HepG2 (cell line): ENCODE data around the gene PTMA.

Experiments used
- ARID2 ChIP-seq: sonication (generic); formaldehyde crosslinking; IDR thresholded peaks from 2 replicates; pipeline ENCODE4 v1.8.1; 2022; ENCODE audit warnings: mild to moderate bottlenecking, missing genetic modification reagents, borderline replicate concordance
- CREB1 ChIP-seq, 2 experiments: fragments of 450-650 bp in 1 of 2; IDR thresholded peaks; 2 replicates each; pipeline ENCODE4 v1.6.1; 2016 to 2017; ENCODE audit warnings: control low read depth in 1 of 2, mild to moderate bottlenecking in 1 of 2, missing compliant biosample characterization in 1 of 2, missing genetic modification characterization in 1 of 2
- FOXA1 ChIP-seq, 2 experiments: fragments of 450-650 bp in 1 of 2; sonication (generic) in 1 of 2; formaldehyde crosslinking in 1 of 2; IDR thresholded peaks; 2 replicates each; pipeline versions ENCODE4 v1.4.0 to v1.6.1; 2016 to 2020; ENCODE audit warnings: missing genetic modification reagents in 1 of 2
- NRL ChIP-seq: sonication (generic); formaldehyde crosslinking; IDR thresholded peaks from 2 replicates; pipeline ENCODE4 v1.5.0; 2020; ENCODE audit warnings: missing genetic modification reagents, mild to moderate bottlenecking, moderate library complexity, borderline replicate concordance
- SIN3B ChIP-seq: fragments of 150-350 bp; IDR thresholded peaks from 2 replicates; pipeline ENCODE4 v1.6.1; 2014; ENCODE audit warnings: low read length
- SP4 ChIP-seq: sonication (generic); formaldehyde crosslinking; IDR thresholded peaks from 2 replicates; pipeline ENCODE4 v1.8.1; 2023; ENCODE audit warnings: mild to moderate bottlenecking, missing genetic modification reagents
- THAP8 ChIP-seq: sonication (generic); formaldehyde crosslinking; IDR thresholded peaks from 2 replicates; pipeline ENCODE4 v1.5.1; 2020; ENCODE audit warnings: missing genetic modification reagents, mild to moderate bottlenecking, borderline replicate concordance
- ZNF234 ChIP-seq: sonication (generic); formaldehyde crosslinking; conservative IDR thresholded peaks from 2 replicates; pipeline ENCODE4 v1.5.1; 2020; ENCODE audit warnings: mild to moderate bottlenecking, missing genetic modification reagents
- ZNF256 ChIP-seq: sonication (generic); formaldehyde crosslinking; conservative IDR thresholded peaks from 2 replicates; pipeline ENCODE4 v1.4.0; 2020; ENCODE audit warnings: missing genetic modification reagents
- ZNF749 ChIP-seq: sonication (generic); formaldehyde crosslinking; IDR thresholded peaks from 2 replicates; pipeline ENCODE4 v1.8.0; 2022; ENCODE audit warnings: mild to moderate bottlenecking, missing genetic modification reagents, moderate library complexity, borderline replicate concordance
- TF ChIP-seq, protein P1 (sequence below), 2 experiments: fragments of 450-650 bp in 1 of 2; sonication (generic) in 1 of 2; formaldehyde crosslinking in 1 of 2; IDR thresholded peaks; 2 replicates each; pipeline versions ENCODE4 v1.6.1 to v1.8.0; 2016 to 2022; ENCODE audit warnings: antibody characterized with exemption in 1 of 2, mild to moderate bottlenecking in 1 of 2, missing genetic modification reagents in 1 of 2
- TF ChIP-seq, protein P2 (sequence below): sonication (generic); formaldehyde crosslinking; conservative IDR thresholded peaks from 2 replicates; pipeline ENCODE4 v1.4.0; 2020; ENCODE audit warnings: missing genetic modification reagents
- TF ChIP-seq, protein P3 (sequence below): sonication (generic); formaldehyde crosslinking; IDR thresholded peaks from 2 replicates; pipeline ENCODE4 v1.5.0; 2020; ENCODE audit warnings: mild to moderate bottlenecking, missing genetic modification reagents, moderate library complexity

DNA sequence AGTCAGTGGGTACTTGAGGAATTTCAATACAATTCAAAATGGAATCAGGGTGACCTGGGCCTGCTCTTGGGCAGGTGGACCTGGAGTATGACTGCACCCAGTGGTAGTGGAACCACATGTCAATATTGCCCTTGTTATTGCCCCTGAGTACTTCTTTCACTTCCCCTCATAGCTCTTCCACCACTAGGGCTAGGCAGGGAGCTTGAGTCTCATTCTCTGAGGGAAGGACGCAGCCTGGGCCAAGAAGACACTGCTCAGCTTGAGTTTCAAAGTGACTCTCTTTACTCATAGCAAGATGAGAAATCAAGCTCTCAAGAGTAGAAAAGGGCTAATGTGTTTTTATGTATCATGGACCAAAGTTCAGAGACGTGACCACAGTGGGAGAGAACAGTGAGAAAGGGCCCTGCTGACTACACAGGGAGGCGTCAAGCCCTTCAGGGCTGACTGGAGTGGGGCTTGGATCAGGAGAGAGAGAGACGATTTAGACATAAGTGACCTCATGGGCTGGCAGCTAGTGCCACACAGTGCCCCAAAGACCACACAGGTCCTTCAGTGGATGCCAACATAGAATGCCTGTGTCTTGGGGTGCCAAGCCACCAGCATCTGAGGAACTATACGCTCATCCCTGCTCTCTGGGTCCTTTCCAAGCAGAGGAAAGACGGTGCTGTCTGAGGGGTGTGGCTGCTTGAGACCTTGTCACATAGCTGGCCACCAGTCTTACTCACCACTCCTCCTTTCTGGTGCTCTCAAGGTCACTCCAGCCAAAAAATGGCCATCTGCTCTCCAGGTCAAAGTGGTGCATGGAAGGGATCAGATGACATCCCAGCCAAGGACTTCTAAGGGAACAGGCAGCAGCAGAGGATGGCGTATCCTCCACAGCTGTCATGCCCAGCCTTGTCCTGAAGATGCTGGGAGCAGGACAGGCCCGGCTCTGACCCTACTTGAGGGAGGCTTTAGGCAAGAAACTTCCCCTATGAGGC lies 13.0 kb downstream of the PTMA start:
- TF ChIP-seq ARID2 (CRISPR knock-in tag) (no peak), ZNF256 (no peak), SIN3B (no peak), ZNF234 (no peak), THAP8 (no peak), NRL (no peak), FOXA1 (IDR thresholded peaks at IDR 0.05) (no peak), FOXA1 (CRISPR knock-in tag; IDR thresholded peaks at IDR 0.05) (peak; percentile 61), CREB1 (IDR thresholded peaks at IDR 0.05) (no peak), CREB1 (CRISPR knock-in tag; IDR thresholded peaks at IDR 0.05) (no peak), ZNF749 (CRISPR knock-in tag) (no peak), SP4 (no peak)
- TF ChIP-seq, protein P1, sequence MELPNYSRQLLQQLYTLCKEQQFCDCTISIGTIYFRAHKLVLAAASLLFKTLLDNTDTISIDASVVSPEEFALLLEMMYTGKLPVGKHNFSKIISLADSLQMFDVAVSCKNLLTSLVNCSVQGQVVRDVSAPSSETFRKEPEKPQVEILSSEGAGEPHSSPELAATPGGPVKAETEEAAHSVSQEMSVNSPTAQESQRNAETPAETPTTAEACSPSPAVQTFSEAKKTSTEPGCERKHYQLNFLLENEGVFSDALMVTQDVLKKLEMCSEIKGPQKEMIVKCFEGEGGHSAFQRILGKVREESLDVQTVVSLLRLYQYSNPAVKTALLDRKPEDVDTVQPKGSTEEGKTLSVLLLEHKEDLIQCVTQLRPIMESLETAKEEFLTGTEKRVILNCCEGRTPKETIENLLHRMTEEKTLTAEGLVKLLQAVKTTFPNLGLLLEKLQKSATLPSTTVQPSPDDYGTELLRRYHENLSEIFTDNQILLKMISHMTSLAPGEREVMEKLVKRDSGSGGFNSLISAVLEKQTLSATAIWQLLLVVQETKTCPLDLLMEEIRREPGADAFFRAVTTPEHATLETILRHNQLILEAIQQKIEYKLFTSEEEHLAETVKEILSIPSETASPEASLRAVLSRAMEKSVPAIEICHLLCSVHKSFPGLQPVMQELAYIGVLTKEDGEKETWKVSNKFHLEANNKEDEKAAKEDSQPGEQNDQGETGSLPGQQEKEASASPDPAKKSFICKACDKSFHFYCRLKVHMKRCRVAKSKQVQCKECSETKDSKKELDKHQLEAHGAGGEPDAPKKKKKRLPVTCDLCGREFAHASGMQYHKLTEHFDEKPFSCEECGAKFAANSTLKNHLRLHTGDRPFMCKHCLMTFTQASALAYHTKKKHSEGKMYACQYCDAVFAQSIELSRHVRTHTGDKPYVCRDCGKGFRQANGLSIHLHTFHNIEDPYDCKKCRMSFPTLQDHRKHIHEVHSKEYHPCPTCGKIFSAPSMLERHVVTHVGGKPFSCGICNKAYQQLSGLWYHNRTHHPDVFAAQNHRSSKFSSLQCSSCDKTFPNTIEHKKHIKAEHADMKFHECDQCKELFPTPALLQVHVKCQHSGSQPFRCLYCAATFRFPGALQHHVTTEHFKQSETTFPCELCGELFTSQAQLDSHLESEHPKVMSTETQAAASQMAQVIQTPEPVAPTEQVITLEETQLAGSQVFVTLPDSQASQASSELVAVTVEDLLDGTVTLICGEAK (IDR thresholded peaks at IDR 0.05): no peak
- TF ChIP-seq, protein P1 (CRISPR knock-in tag; IDR thresholded peaks at IDR 0.05): no peak
- TF ChIP-seq, protein P2, sequence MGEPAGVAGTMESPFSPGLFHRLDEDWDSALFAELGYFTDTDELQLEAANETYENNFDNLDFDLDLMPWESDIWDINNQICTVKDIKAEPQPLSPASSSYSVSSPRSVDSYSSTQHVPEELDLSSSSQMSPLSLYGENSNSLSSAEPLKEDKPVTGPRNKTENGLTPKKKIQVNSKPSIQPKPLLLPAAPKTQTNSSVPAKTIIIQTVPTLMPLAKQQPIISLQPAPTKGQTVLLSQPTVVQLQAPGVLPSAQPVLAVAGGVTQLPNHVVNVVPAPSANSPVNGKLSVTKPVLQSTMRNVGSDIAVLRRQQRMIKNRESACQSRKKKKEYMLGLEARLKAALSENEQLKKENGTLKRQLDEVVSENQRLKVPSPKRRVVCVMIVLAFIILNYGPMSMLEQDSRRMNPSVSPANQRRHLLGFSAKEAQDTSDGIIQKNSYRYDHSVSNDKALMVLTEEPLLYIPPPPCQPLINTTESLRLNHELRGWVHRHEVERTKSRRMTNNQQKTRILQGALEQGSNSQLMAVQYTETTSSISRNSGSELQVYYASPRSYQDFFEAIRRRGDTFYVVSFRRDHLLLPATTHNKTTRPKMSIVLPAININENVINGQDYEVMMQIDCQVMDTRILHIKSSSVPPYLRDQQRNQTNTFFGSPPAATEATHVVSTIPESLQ (CRISPR knock-in tag): no peak
- TF ChIP-seq, protein P3, sequence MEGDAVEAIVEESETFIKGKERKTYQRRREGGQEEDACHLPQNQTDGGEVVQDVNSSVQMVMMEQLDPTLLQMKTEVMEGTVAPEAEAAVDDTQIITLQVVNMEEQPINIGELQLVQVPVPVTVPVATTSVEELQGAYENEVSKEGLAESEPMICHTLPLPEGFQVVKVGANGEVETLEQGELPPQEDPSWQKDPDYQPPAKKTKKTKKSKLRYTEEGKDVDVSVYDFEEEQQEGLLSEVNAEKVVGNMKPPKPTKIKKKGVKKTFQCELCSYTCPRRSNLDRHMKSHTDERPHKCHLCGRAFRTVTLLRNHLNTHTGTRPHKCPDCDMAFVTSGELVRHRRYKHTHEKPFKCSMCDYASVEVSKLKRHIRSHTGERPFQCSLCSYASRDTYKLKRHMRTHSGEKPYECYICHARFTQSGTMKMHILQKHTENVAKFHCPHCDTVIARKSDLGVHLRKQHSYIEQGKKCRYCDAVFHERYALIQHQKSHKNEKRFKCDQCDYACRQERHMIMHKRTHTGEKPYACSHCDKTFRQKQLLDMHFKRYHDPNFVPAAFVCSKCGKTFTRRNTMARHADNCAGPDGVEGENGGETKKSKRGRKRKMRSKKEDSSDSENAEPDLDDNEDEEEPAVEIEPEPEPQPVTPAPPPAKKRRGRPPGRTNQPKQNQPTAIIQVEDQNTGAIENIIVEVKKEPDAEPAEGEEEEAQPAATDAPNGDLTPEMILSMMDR (CRISPR knock-in tag): 0 out of 2 replicates have a peak, but pooled peaks have one; percentile 14
